BJ (cell line): Measurements from ENCODE around the gene SIRT5. TPM values are rescaled to one million over a fixed set of nuclear protein-coding genes. Genes with fewer than 3 reads are reported as not detected.

Experiments used
- CTCF ChIA-PET: fragments of 350-600 bp; formaldehyde crosslinking; extraction: SDS; loops from one replicate; lab custom pipeline; 2021; ENCODE audit warnings: antibody characterized with exemption, inconsistent platforms; lab: Yijun Ruan, JAX
- POLR2A ChIA-PET: fragments of 300-600 bp; sonication (Branson Sonifier 250); formaldehyde crosslinking; extraction: SDS; loops from one replicate; lab custom pipeline; 2021; ENCODE audit warnings: antibody characterized with exemption; lab: Charles Lee
- DNase-seq: peaks from one replicate; pipeline ENCODE4 v3.0.0-alpha.2; 2011; ENCODE audit warnings: low read depth
- H3K27me3 ChIP-seq: 2 replicates; pipeline ENCODE4 v1.6.0; 2011; ENCODE audit warnings: low read length; ENCODE audit not compliant: control insufficient read depth, insufficient read depth
- H3K36me3 ChIP-seq: 2 replicates; pipeline ENCODE4 v1.5.1; 2011; ENCODE audit warnings: low read length; ENCODE audit not compliant: control insufficient read depth, insufficient read depth
- H3K4me3 ChIP-seq: 2 replicates; pipeline ENCODE4 v1.5.1; 2011; ENCODE audit warnings: low read depth, mild to moderate bottlenecking, control low read depth, low read length
- CTCF ChIP-seq: IDR thresholded peaks from 2 replicates; pipeline ENCODE4 v1.5.1; 2011; ENCODE audit warnings: low read depth, mild to moderate bottlenecking, control low read depth, inconsistent platforms, low read length, moderate library complexity; ENCODE audit not compliant: insufficient read depth
- polyA plus RNA-seq: library from polyadenylated mRNA; depleted of rRNA; stranded (reverse); fragments of >200 nt; gene quantifications from 2 replicates; pipeline ENCODE4 v1.2.3, GENCODE V29; 2011

SIRT5 gene
- polyA plus RNA-seq, 1 experiment: 4.6 TPM

- H3K4me3 ChIP-seq: no peak overlapping the region
- no peak for DNase-seq
- H3K27me3 ChIP-seq: no peaks in the 10 kb centered on the region
- CTCF ChIA-PET: no interaction called here
- POLR2A ChIA-PET: no interaction called here
- TF ChIP-seq CTCF: no peak
- no peaks in the 10 kb centered on the region for H3K36me3 ChIP-seq
These were observed 75.0 kb downstream of the SIRT5 start for GRCh38 chr6:13649393-13649792.

GRCh38 chr6:13653296-13653695, 78.9 kb downstream of the SIRT5 start:
- Histone ChIP-seq H3K27me3 (no peaks in the 10 kb centered on the region), H3K4me3 (no peak overlapping the region), H3K36me3 (no peaks in the 10 kb centered on the region)
- TF ChIP-seq CTCF: no peak
- CTCF ChIA-PET: no interaction called here
- POLR2A ChIA-PET: interaction anchor here (0.6 kb wide), 1 partner anchor 34 kb away, joined by 5 read pairs; no protein-coding TSS in a partner anchor
- no peak for DNase-seq

GRCh38 chr6:13654496-13654895, 80.1 kb downstream of the SIRT5 start:
- ChIA-PET CTCF (no interaction called here), POLR2A (no interaction called here)
- Histone ChIP-seq H3K27me3 (no peaks in the 10 kb centered on the region), H3K36me3 (no peaks in the 10 kb centered on the region), H3K4me3 (no peak overlapping the region)
- DNase-seq: no peak
- TF ChIP-seq CTCF: no peak

- DNase-seq: no peak
- Histone ChIP-seq H3K36me3 (no peaks in the 10 kb centered on the region), H3K4me3 (no peak overlapping the region), H3K27me3 (no peaks in the 10 kb centered on the region)
- POLR2A ChIA-PET: no interaction called here
- TF ChIP-seq CTCF: no peak
- CTCF ChIA-PET: no interaction called here
These were observed 81.3 kb downstream of the SIRT5 start for GRCh38 chr6:13655700-13656099.

- DNase-seq: no peak
- Histone ChIP-seq H3K4me3 (no peak overlapping the region), H3K36me3 (no peaks in the 10 kb centered on the region), H3K27me3 (no peaks in the 10 kb centered on the region)
- ChIA-PET CTCF (no interaction called here), POLR2A (interaction anchor here (0.5 kb wide), 1 partner anchor 33 kb away, joined by 3 read pairs; no protein-coding TSS in a partner anchor)
- no peak for TF ChIP-seq CTCF
These were observed 85.9 kb downstream of the SIRT5 start for GRCh38 chr6:13660273-13660672.
